ENCODE measurements around the gene RASA2.

The RASA2 gene

DNA sequence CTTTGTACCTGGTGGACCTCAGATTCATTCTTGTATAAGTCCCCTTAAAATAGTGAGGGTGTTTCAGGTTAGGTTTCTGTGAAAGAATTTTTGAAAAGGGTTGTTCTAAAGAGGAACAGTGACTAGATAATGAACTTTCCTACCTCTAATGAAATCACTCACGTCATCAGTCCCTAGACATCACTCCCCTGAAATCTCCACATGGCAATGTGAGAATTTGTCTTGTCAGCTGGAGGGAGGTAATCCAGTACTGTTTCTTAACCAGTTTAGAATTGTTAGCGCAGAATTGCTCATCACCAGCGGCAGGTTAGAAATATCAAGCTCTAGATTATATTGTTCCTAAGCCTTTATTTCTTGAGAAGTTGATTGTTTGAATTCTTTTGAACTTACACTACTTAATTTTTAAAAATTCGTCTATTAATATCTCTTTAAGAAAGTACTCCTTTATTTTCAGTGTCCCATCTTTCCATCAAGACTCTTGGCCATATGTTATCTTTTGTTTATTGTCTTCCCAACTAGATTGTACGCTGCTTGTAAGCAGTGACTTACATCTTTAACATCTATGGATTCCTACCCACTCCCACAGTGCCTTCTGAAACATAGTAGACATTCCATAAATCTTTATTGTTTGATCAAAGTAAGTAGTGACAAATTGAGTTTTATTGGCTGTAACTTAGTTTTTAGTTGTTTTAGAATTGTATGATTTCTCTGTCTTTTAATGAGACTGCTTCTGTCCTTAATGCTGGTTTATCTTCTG lies 52.8 kb downstream of the RASA2 start:
- no peak for FAIRE-seq

- no peak for FAIRE-seq
Observed at GRCh38 chr3:141540531-141540930, 53.7 kb downstream of the RASA2 start.

DNA sequence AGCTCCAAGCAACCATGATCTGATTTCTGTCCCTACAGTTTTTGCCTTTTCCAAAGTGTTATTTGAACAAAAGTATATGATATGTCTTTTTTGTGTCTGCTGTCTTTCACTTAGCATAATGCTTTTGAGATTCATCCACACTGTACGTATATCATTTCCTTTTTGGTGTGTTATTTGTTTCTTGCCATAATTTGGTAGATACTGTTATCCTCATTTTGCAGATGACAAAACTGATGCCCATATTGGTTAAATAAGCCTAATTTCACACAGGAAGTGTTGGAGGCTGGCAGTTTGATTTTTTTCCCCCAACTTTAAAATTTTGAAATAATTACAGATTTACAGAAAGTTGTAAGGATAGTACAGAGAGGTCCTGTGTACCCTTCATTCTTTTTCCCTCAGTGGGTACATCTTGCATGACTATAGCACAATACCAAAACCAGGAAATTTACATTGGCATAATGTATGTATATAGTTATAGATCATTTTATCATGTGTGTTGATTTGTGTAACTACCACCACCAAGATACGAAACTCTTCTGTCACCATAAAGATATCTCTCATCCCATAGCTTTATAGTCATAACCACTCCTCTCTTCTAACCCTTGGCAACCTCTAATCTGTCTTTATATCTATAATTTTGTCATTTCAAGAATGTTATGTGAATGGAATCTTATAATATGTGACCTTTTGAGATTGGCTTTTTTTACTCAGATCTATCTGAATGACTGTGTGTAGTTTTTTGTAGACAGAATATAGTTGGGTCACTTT lies 55.6 kb downstream of the RASA2 start:
- no peak for FAIRE-seq

DNA sequence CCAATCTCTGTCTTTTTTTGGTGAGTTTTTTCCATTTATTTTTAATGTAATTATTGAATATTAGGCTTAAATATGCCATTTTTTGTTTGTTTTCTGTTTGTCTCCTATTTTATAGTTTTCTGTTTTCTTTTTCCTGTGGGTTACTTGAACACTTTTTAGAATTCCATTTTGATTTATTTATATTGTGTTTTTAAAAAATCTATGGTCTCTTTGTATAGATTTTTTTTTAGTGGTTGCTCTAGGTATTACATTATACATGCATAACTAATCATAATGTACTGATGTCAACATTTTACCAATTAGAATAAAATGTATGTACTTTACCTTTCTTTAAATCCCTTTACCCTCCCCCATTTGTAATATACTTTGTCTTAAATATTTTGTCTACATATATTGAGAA lies 56.2 kb downstream of the RASA2 start:
- FAIRE-seq = peak; percentile 37

DNA sequence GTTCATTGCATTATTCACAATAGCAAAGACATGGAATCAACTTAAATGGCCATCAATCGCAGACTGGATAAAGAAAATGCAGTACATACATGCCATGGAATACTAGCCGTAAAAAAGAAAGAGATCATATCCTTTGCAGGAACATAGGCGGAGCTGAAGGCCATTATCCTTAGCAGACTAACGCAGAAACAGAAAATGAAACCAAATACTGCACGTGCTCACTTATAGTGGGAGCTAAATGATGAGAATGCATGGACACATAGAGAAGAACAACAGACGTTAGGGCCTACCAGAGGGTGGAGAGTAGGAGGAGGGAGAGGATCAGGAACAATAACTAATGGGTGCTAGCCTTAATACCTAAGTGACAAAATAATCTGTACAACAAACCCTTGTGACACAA lies 57.9 kb downstream of the RASA2 start:
- FAIRE-seq = no peak

DNA sequence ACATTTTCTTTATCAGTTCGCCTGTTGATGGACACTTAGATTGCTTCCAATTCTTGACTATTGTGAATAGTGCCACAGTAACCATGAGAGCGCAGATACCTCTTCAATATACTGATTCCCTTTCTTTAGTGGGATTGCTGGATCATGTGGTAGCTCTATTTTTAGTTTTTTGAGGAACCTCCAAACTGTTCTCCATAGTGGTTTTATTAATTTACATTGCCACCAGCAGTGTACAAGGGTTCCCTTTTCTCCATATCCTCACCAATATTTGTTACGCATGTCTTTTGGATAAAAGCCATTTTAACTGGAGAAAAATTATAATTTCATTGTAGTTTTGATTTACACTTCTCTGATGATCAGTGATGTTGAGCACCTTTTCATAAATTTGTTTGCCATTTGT lies 59.3 kb downstream of the RASA2 start:
- FAIRE-seq = no peak

DNA sequence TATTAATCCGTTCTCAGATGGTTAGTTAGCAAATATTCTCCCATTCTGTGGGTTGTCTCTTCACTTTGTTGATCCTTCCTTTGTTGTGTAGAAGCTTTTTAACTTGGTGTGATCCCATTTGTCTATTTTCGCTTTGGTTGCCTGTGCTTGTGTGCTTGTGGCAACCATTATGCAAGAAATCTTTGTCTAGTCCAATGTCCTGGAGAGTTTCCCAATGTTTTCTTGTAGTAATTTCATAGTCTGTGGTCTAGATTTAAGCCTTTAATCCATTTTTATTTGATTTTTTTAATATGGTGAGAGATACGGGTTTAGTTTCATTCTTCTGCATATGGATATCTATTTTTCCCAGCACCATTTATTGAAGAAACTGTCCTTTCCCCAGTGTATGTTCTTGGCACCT lies 59.8 kb downstream of the RASA2 start:
- FAIRE-seq = no peak

GRCh38 chr3:141547791-141548190 lies 61.0 kb downstream of the RASA2 start:
- FAIRE-seq = no peak

- no peak for FAIRE-seq
Observed at GRCh38 chr3:141550926-141551665, 64.3 kb downstream of the RASA2 start.

- no peak for FAIRE-seq
Observed at GRCh38 chr3:141552440-141552991, 65.7 kb downstream of the RASA2 start.

DNA sequence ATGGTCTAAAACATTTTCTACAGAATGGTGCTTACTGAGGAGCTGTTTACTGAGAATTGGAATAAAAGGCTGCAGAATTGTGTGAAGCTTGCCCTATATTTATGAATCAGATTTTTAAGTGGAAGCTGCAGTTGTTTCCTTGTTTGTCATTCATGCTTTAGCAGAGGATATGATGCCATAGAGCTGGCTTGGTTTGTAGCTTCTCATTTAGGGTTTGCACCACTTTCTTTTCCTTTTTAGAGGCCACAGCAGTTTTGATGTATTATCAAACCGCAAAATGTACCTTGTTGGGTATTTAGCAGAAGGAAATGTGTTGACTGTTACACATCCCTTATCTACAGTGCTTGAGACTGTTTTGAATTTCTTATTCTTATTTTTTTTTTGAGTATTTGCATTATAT lies 66.2 kb downstream of the RASA2 start:
- FAIRE-seq = no peak

DNA sequence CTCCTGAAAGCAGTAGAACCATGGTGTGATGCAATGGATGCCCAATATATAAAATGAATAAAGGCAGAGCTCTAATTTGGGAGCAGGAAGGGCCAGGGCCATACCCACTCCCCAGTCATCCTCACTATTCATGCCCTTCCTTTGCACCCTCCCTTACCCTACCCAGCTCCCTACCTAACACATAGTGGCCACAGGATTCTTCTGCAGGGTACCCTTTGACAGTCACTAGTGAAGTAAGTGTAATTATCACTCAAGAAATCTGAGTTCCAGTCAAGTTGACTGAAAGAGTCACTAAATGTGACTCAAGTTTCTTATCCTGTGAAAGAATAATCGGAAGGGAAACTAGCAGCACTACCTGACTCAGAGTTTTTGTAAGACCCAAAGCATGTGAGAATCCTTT lies 69.2 kb downstream of the RASA2 start:
- no peak for FAIRE-seq

DNA sequence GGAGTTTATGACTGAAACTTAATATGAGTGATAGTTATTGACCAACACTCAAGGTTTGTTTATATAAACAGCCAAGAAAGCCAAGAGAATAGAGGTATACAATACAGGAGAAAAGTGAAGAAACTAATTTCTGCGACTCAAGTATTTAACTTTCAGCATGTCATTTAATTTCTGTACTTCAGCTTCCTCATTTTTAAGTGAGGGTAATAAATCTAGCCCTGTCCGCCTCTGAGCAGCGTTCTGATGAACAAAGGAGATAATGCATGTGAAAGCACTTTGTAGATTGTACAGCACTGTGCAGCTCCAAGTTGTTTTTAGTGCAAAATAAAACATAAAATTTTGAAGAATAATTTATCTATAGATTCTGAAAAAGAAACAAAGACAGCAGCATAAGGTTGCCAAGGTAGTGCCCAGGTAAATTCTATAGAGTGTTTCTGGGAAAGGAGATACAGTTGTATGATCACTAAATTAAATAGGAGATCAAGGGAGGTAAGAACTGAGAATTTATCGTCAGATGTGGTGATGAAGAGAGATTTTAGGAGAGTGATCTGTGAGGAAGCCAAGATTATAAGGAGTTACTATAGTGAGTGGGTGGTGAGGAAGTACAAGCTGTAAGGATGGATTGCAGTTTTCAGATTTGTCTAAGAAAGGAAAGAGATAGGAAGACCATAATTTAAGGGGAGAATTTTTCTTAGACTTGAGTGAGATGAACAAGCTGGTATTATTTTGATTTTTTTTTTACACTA lies 71.3 kb downstream of the RASA2 start:
- FAIRE-seq = peak; percentile 97

DNA sequence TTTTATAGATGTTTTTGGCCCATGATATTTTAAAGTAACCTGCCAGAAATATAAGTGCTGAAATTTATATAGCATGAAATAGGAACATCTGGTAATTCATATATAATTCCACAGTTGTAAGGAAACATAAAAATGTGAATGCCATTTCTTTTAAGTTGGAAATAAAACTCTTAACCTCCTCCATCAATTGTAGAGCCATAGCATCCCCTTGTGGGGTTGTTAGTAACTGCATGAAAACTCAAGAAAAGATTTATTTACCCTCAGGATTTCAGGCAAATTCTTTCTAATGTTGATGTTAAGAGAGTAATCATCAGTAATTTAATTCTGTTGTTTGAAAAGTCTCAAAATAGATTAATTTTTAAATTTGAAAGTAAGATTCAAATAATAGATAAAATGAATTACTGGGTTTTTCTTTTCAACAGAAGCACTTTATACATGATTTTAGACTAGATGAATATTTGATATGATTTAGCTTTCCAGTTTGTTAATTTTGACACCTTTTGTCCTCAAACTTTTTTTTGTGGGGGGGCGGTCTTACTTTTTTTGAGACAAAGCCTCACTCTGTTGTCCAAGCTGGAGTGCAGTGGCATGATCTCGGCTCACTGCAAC lies 74.7 kb downstream of the RASA2 start:
- FAIRE-seq = peak; percentile 86

- FAIRE-seq = no peak
Observed at GRCh38 chr3:141564241-141564640, 77.4 kb downstream of the RASA2 start.

- no peak for FAIRE-seq
Observed at GRCh38 chr3:141570068-141570467, 83.2 kb downstream of the RASA2 start.

DNA sequence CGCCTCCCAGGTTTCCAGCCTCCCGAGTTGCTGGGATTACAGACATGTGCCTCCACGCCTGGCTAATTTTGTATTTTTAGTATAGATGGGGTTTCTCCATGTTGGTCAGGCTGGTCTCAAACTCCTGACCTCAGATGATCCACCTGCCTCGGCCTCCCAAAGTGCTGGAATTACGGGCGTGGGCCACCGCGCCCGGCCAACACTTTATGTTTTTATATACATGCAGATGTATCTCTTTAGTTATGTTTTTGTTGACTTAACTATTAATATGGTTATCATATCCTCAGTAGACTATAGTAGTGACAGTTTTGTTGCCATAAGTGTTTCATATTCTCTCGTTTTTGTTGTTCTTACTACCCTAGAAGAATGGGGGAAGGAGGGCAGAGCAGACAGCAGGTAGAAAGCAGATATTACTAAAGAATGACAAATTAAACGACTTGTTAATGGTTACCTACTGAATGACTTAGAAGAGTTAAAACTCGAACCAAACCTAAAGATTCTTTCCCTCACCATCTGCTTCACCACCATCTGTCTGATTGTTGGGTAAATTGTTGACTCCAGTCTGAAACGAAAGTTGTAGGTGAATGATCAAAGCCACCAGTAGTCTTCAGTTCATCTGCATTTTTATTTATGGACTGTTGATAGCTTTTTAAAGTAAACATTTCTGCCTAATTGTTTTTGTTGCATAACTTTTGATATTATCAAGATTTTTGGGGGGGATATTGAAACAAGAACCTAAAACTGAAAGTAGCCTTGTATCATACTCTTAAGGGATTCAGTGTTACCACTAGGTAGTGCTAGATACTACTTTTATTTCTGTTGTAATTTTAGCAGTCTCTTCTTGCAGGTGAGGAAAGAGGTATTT lies 89.3 kb downstream of the RASA2 start:
- peak; percentile 94 for FAIRE-seq

GRCh38 chr3:141576744-141577052 lies 89.9 kb downstream of the RASA2 start:
- no peak for FAIRE-seq

DNA sequence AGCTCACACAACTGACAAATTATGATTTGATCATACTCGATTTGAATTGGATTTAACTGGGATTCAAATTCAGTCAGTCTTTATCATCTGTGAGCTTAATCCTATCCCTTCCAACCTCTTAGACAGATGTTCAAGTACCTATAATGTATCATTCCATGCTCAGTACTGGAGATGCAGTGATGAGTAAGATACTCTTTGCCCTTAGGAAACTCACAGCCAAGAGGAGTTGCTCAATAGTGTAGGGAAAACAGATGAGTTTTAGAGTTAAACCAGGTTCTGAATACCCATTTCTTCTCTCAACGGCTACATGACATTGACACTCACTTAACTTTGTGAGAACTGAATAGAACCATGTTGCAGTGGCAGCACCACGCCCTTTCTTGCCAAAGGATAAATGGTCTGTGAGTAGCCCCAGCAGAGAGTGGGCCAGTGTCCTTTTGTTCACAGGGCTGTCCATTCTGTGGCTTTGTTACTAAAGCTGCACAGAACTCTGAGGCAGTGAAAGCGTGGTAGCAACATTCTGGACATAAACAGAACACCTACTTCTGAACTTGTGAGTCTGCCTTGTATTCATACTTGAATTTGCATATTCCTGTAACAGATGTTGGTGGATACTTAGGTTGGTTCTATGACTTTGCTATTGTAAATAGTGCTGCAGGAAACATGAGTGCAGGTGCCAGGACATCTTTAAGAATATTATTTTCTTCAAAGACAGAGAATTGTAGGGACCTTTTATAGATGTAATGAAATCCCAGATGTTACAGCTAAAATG lies 91.6 kb downstream of the RASA2 start:
- FAIRE-seq = no peak

- no peak for FAIRE-seq
Observed at GRCh38 chr3:141594357-141594756, 107.5 kb downstream of the RASA2 start.

GRCh38 chr3:141597931-141598330 lies 111.1 kb downstream of the RASA2 start:
- FAIRE-seq = no peak
